ENCODE results near the gene PCK2.

GRCh38 chr14:24072881-24073877, 20.9 kb upstream of the PCK2 start:
- no peak for TF ChIP-seq NFRKB (IDR thresholded peaks at IDR 0.05)
- TF ChIP-seq ATF3 (CRISPR knock-in tag; IDR thresholded peaks at IDR 0.05) = no peak
- no peak for TF ChIP-seq NR0B2 (CRISPR knock-in tag; IDR thresholded peaks at IDR 0.05)
- TF ChIP-seq ONECUT2 (CRISPR knock-in tag; IDR thresholded peaks at IDR 0.05) = no peak
- TF ChIP-seq, protein P1, sequence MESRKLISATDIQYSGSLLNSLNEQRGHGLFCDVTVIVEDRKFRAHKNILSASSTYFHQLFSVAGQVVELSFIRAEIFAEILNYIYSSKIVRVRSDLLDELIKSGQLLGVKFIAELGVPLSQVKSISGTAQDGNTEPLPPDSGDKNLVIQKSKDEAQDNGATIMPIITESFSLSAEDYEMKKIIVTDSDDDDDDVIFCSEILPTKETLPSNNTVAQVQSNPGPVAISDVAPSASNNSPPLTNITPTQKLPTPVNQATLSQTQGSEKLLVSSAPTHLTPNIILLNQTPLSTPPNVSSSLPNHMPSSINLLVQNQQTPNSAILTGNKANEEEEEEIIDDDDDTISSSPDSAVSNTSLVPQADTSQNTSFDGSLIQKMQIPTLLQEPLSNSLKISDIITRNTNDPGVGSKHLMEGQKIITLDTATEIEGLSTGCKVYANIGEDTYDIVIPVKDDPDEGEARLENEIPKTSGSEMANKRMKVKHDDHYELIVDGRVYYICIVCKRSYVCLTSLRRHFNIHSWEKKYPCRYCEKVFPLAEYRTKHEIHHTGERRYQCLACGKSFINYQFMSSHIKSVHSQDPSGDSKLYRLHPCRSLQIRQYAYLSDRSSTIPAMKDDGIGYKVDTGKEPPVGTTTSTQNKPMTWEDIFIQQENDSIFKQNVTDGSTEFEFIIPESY (CRISPR knock-in tag; IDR thresholded peaks at IDR 0.05) = no peak
- TF ChIP-seq POLR2A (IDR thresholded peaks at IDR 0.05; ENCODE audit: insufficient read depth in 1 of 2, low read depth in 2 of 2, low read length in 2 of 2) = no peak
- no peak for TF ChIP-seq MTERF4 (CRISPR knock-in tag; IDR thresholded peaks at IDR 0.05)
- TF ChIP-seq HDAC6 (IDR thresholded peaks at IDR 0.05; ENCODE audit: low read depth, low read length) = no peak
- TF ChIP-seq ZNF792 (CRISPR knock-in tag; IDR thresholded peaks at IDR 0.05) = no peak
- TF ChIP-seq DNMT3B (CRISPR knock-in tag; conservative IDR thresholded peaks at IDR 0.05) = no peak
- no peak for TF ChIP-seq RBM22 (optimal IDR thresholded peaks at IDR 0.05; ENCODE audit: low read length)
- TF ChIP-seq FOXJ3 (CRISPR knock-in tag; IDR thresholded peaks at IDR 0.05; ENCODE audit: borderline replicate concordance) = no peak
- no peak for TF ChIP-seq CTCF (CRISPR knock-in tag; IDR thresholded peaks at IDR 0.05)
